SK-N-SH treated with all-trans-retinoic acid at 6 μM for 48 hours (cell line): ENCODE results near the gene FCAMR.

ENCODE experiments used
- ATAC-seq: fragments of 200-7000 bp; cut with Tn5 transposase; 3 replicates; pipeline ENCODE4 v1.9.1; 2020; ENCODE audit warnings: mild to moderate bottlenecking, moderate library complexity
- ARNTL ChIP-seq: fragments of 450-650 bp; formaldehyde crosslinking; IDR thresholded peaks from 2 replicates; pipeline ENCODE4 v1.5.0; 2020; ENCODE audit warnings: low read depth, mild to moderate bottlenecking, moderate library complexity, borderline replicate concordance
- CSDC2 ChIP-seq: fragments of 250-450 bp; sonication (Bioruptor Pico); IDR thresholded peaks from 2 replicates; pipeline ENCODE4 v1.5.0; 2020; ENCODE audit warnings: mild to moderate bottlenecking, moderate library complexity
- CSRNP3 ChIP-seq: fragments of 250-450 bp; sonication (Bioruptor Pico); IDR thresholded peaks from 2 replicates; pipeline ENCODE4 v1.5.1; 2021; ENCODE audit warnings: mild to moderate bottlenecking, moderate library complexity
- ESRRG ChIP-seq: fragments of 250-450 bp; sonication (Bioruptor Pico); IDR thresholded peaks from 2 replicates; pipeline ENCODE4 v1.6.1; 2021; ENCODE audit warnings: mild to moderate bottlenecking
- GLIS3 ChIP-seq: fragments of 250-450 bp; sonication (Bioruptor Pico); IDR thresholded peaks from 2 replicates; pipeline ENCODE4 v1.5.0; 2020; ENCODE audit warnings: mild to moderate bottlenecking, moderate library complexity
- ISL1 ChIP-seq: fragments of 250-450 bp; sonication (Bioruptor Pico); IDR thresholded peaks from 2 replicates; pipeline ENCODE4 v2.1.2; 2022; ENCODE audit warnings: mild to moderate bottlenecking, moderate library complexity
- OSR1 ChIP-seq: fragments of 250-450 bp; sonication (Bioruptor Pico); IDR thresholded peaks from 2 replicates; pipeline ENCODE4 v1.8.0; 2022; ENCODE audit warnings: moderate library complexity, mild to moderate bottlenecking, inconsistent platforms
- PATZ1 ChIP-seq: fragments of 250-450 bp; sonication (Bioruptor Pico); IDR thresholded peaks from 2 replicates; pipeline ENCODE4 v1.8.0; 2020; ENCODE audit warnings: mild to moderate bottlenecking, moderate library complexity, borderline replicate concordance
- POU6F1 ChIP-seq: fragments of 250-450 bp; sonication (Bioruptor Pico); IDR thresholded peaks from 2 replicates; pipeline ENCODE4 v1.8.0; 2021; ENCODE audit warnings: low read depth, mild to moderate bottlenecking, moderate library complexity, borderline replicate concordance
- PPARA ChIP-seq: fragments of 250-450 bp; sonication (Bioruptor Pico); IDR thresholded peaks from 2 replicates; pipeline ENCODE4 v1.5.0; 2020; ENCODE audit warnings: mild to moderate bottlenecking, borderline replicate concordance
- RARB ChIP-seq: fragments of 250-450 bp; sonication (Bioruptor Pico); IDR thresholded peaks from 2 replicates; pipeline ENCODE4 v1.8.0; 2021; ENCODE audit warnings: mild to moderate bottlenecking, moderate library complexity
- SNAI2 ChIP-seq: fragments of 250-450 bp; sonication (Bioruptor Pico); IDR thresholded peaks from 2 replicates; pipeline ENCODE4 v1.5.0; 2020; ENCODE audit warnings: mild to moderate bottlenecking, moderate library complexity
- TCF4 ChIP-seq: fragments of 250-450 bp; sonication (Bioruptor Pico); IDR thresholded peaks from 2 replicates; pipeline ENCODE4 v1.8.0; 2021; ENCODE audit warnings: mild to moderate bottlenecking, moderate library complexity, borderline replicate concordance
- TOX ChIP-seq: fragments of 250-450 bp; sonication (Bioruptor Pico); IDR thresholded peaks from 2 replicates; pipeline ENCODE4 v1.8.0; 2021; ENCODE audit warnings: mild to moderate bottlenecking, moderate library complexity, borderline replicate concordance
- TSHZ2 ChIP-seq: fragments of 250-450 bp; sonication (Bioruptor Pico); IDR thresholded peaks from 2 replicates; pipeline ENCODE4 v1.5.0; 2020; ENCODE audit warnings: mild to moderate bottlenecking, moderate library complexity
- ZC3H10 ChIP-seq: fragments of 250-450 bp; sonication (Bioruptor Pico); IDR thresholded peaks from 2 replicates; pipeline ENCODE4 v1.5.1; 2021; ENCODE audit warnings: mild to moderate bottlenecking, moderate library complexity
- ZFP3 ChIP-seq: fragments of 250-450 bp; sonication (Bioruptor Pico); IDR thresholded peaks from 2 replicates; pipeline ENCODE4 v1.5.0; 2020; ENCODE audit warnings: mild to moderate bottlenecking, moderate library complexity
- ZFP30 ChIP-seq: fragments of 450-650 bp; formaldehyde crosslinking; IDR thresholded peaks from 2 replicates; pipeline ENCODE4 v1.5.0; 2022; ENCODE audit warnings: mild to moderate bottlenecking, moderate library complexity
- ZNF565 ChIP-seq: fragments of 450-650 bp; formaldehyde crosslinking; conservative IDR thresholded peaks from 2 replicates; pipeline ENCODE4 v1.5.0; 2020; ENCODE audit warnings: low read depth, mild to moderate bottlenecking, moderate library complexity
- ZNF8 ChIP-seq: fragments of 450-650 bp; formaldehyde crosslinking; IDR thresholded peaks from 2 replicates; pipeline ENCODE4 v1.5.0; 2020; ENCODE audit warnings: mild to moderate bottlenecking, moderate library complexity

The FCAMR gene

GRCh38 chr1:206944703-206945102 lies 25.6 kb downstream of the FCAMR start:
- TF ChIP-seq ISL1 (CRISPR knock-in tag) (no peak), TCF4 (no peak), GLIS3 (no peak), TSHZ2 (no peak), RARB (no peak), PPARA (CRISPR knock-in tag) (no peak), PATZ1 (CRISPR knock-in tag) (no peak), SNAI2 (CRISPR knock-in tag) (no peak), ZNF565 (CRISPR knock-in tag) (no peak), POU6F1 (CRISPR knock-in tag) (no peak), ZFP30 (no peak), ZFP3 (CRISPR knock-in tag) (no peak), CSDC2 (CRISPR knock-in tag) (no peak), ARNTL (CRISPR knock-in tag) (no peak), OSR1 (CRISPR knock-in tag) (no peak), ESRRG (no peak)
- ATAC-seq = no peak

GRCh38 chr1:206941766-206942418 lies 28.4 kb downstream of the FCAMR start:
- TF ChIP-seq OSR1 (CRISPR knock-in tag) (no peak), ZNF8 (CRISPR knock-in tag) (no peak), ARNTL (CRISPR knock-in tag) (no peak), CSRNP3 (no peak), ZFP3 (CRISPR knock-in tag) (no peak), GLIS3 (no peak), SNAI2 (CRISPR knock-in tag) (no peak), ESRRG (no peak), PPARA (CRISPR knock-in tag) (no peak), ISL1 (CRISPR knock-in tag) (no peak), ZC3H10 (CRISPR knock-in tag) (no peak), ZNF565 (CRISPR knock-in tag) (no peak), TSHZ2 (no peak), POU6F1 (CRISPR knock-in tag) (no peak), TOX (no peak)
- ATAC-seq = no peak
